GM18951 (cell line): ENCODE measurements around the gene STS.
"Not testable (repeated sequence)": the region's sequence is repeated elsewhere in the genome, so short reads cannot be mapped to it uniquely, and the experiment has no call there.

Source experiments
- POLR2A ChIP-seq: IDR thresholded peaks from 4 replicates; pipeline ENCODE4 v1.6.1; 2011; ENCODE audit warnings: mild to moderate bottlenecking; ENCODE audit not compliant: insufficient read length, insufficient read depth; ENCODE audit errors: extremely low read depth
- in situ Hi-C: fragments of 300-500 bp; cut with MboI; formaldehyde crosslinking; loops from one replicate; pipeline ENCODE4 v1.12.0; 2022; ENCODE audit warnings: low sequenced_read_pairs, mixed read lengths, inconsistent platforms; ENCODE audit not compliant: unreplicated experiment

STS gene

GRCh38 chrX:7169627-7170026, 22.1 kb downstream of the STS start:
- in situ Hi-C loops, result no loop called here
- TF ChIP-seq POLR2A, result no peak

DNA sequence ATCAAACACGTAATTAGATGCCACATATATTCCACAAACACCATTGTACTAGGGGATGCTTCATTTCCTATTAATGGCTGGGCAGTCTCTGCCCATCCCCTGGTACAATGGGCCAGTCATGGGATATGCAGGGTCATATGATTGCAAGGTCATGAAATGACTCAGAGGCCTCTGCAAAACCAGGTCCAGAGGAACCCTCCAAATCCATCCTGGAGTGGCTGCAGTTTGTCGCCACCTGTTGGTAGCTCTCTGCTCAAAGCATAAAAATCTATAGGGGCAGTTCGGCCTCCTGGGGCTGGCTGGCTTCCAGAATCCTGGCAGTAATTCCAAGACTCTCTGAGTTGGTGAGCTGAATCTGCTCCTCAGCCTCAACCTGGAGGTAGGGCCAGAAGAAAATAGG, 23.4 kb downstream of the STS start:
- in situ Hi-C loops, result no loop called here
- TF ChIP-seq POLR2A, result no peak

- in situ Hi-C loops, result not testable (repeated sequence)
These were observed 31.3 kb downstream of the STS start for GRCh38 chrX:7178859-7179258.

GRCh38 chrX:7179446-7179845, 31.9 kb downstream of the STS start:
- no peak for TF ChIP-seq POLR2A
- in situ Hi-C loops, result no loop called here

- in situ Hi-C loops, result no loop called here
- TF ChIP-seq POLR2A, result no peak
These were observed 37.3 kb downstream of the STS start for GRCh38 chrX:7184816-7185215.

- TF ChIP-seq POLR2A, result no peak
- in situ Hi-C loops, result no loop called here
These were observed 41.2 kb downstream of the STS start for GRCh38 chrX:7188672-7189071.

DNA sequence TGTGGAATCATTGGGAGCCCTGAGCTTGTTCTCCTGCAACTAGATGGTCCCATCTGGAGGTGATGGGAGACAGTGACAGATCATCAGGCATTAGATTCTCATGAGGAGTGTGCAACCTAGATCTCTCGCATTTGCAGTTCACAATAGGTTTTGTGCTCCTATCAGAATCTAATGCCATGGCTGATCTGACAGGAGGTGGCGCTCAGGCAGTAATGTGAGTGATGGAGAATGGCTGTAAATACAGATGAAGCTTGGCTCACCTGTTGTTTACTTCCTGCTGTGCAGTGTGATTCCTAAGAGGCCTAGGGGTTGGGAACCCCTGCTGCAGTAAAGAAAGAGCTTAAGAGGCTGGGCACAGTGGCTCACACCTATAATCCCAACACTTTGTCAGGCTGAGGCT, 42.6 kb downstream of the STS start:
- no peak for TF ChIP-seq POLR2A
- in situ Hi-C loops, result no loop called here

DNA sequence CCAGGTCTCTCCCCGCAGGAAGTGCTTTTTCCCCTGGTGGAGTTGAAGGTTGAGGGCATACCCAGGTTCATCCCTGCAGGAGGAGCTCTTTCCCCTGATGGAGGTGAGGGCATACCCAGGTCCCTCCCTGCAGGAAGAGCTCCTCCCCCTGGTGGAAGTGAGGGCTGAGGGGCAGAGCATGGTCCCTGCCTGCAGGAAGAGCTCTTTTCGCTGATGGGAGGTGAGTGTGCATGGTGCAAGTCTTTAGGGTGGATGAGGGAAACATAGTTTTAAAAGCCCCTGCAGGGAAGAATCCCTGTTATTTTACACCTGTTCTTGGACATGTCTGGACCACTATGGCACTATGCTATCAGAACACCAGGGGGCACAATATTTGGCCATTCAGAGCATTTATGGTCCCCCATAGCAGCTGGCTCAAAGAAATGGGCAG, 44.2 kb downstream of the STS start:
- in situ Hi-C loops, result no loop called here
- TF ChIP-seq POLR2A, result no peak

- in situ Hi-C loops, result no loop called here
- TF ChIP-seq POLR2A, result no peak
These were observed 45.4 kb downstream of the STS start for GRCh38 chrX:7192871-7193270.

DNA sequence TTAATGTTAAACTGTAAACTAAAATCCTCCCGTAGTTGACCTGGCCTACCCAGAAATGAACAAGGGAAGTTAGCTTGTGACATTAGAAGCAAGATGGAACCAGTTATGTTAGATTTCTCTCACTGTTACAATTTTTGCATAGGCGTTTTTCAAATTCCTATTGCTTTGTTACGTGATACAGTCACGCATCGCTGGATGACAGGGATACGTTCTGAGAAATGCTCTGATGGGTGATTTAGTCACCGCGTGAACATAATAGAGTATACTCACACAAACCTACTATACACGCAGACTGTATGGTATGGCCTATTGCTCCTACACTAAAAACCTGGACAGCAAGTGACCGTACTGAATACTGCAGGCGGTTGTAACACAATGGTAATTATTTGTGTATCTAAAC, 47.1 kb downstream of the STS start:
- TF ChIP-seq POLR2A, result no peak
- in situ Hi-C loops, result no loop called here
